Measurements from ENCODE around the gene NENF.

Gene NENF

DNA sequence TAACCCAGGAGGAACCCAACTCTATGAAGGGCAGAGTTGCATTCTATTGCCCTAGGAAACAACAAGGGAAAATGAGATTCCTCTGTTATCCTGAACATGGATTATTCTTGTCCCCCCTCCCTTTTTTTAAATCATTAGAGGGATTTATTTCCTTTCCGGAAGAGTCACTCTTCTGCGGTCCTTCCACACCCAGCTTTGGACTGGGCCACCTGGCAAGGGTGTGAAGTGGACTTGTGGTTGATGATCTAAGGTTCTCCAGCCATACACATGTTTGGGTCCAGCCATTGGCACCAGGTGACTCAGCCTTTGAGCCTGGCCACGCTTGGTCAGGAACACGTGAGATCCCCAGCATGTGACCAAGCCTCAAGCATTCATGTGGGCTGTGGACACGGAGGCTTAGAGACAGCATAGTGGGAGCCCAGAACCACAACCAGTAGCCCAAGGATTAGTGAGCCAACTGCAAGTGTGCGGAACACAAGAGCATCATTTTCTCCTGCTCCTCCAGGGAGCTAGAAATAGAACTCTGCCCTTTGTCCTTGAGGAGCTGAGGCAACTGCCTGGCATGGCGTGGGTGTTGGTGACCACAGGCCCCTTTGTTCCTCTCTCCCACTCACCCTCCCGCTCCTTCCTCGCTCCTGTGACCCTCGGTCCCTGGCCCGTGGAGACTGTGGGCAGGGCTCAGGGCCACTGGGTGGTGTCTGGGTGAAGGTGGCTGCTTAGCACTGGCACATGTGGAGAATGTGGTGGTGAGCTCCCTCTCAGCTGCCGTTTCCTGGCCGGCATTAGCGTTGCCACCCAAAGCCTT, 50.1 kb downstream of the NENF start:
- DNase-seq, result no peak

DNA sequence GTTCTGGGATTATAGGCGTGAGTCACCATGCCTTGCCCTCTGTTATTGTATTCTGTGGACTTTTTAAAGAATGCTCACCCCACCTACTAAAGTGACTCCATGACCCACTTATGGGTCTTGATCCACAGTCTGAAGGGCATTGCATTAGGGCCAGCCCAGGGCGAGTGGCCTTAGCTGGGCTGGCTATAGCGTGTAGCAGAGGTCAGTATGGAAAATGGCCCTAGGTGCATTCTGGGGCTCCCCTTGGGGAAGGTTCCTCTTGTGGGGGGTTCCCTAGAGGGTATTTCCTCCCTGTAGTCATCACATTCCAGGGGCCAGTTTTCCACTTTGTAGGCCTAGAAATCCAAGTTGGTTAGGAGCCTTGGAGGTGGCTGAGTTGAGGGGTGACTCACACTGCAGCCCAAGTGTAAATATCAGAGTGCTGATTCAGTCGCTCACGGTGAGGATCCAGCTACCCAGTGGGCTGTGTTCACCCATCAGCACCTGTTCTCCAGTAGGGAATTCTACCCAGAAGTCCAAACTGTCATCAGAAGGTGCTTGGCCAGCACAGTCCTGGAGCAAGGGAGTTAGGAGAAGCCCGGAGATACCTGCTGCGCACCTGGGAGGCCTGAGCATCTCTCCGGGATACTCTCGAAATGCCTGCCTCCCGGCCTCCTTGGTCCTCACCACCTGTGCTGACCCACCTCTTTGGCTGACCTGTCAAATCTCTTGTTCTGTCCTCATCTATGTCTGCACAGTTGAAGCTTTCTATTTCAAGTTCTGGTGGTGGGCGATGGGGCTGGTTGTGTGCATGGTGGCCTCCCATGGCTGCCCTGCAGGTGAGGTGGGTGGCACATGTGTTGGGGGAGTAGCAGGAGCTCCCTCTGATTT, 52.2 kb downstream of the NENF start:
- DNase-seq, result peak; percentile 58

DNA sequence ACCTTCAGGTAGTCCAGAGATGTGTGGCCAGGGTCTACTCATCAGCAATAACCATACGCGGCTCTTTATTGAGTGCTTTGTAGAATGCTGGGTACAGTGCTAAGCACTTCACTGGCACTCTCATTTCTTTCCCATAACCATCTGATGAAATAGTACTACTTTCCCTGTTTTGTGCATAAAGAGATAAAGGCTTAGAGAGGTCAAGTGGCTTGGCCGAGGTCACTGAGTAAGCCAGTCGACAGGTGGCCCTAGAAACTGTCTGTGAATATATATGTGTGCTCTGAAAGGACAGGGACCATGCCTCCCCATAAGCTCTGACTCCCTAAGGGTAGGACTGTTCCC, 52.8 kb downstream of the NENF start:
- no peak for DNase-seq

DNA sequence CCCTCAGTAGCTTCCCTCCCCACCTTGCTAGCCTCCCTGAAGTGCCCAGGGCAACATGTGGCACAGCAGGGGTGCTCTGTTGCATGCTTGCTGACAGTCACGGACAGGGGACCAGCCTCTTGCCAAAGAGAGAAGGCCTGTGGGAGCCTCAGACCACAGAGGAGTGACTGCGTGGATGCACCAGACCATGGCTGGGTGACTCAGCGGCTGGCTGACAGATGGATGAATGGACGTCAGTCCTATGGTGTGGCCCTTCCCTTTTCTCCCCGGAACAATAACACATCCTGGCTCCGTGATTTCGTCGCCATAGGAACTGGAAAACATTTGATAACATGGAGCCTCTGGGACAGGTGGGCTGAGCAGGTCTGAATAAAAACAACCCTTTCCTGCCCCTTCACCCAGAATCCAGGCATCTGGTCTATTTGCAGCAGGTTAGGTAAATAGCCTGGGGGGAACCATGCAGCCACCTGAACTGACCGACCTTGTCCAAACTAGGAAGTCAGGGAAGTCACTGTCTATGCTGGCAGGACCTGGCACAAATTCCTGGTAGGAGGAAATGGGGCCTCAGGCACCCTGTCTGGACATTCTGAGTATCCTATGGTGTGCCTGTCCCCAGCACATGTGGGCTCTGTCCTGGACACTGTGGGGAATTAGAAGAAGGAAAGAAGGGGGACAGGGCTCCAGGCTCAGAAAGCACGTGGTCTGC, 53.3 kb downstream of the NENF start:
- DNase-seq, result peak; percentile 98

DNA sequence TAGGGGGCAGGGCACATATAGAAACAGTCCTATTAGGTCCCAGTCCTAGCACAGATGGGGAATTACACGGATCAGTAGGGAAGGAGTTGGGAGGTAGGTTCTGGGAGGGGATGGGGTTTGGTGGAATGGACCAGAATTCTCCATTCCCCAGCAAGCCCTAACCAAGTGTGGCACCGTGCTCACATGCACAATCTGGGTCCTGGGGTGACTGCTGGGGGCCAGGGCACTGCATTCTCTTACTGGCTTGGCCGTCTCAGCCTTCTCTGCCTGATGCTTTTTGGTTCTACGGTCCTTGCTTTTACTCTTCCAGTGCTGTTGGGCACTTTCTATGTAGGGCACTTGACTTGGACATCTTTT, 53.9 kb downstream of the NENF start:
- no peak for DNase-seq

DNA sequence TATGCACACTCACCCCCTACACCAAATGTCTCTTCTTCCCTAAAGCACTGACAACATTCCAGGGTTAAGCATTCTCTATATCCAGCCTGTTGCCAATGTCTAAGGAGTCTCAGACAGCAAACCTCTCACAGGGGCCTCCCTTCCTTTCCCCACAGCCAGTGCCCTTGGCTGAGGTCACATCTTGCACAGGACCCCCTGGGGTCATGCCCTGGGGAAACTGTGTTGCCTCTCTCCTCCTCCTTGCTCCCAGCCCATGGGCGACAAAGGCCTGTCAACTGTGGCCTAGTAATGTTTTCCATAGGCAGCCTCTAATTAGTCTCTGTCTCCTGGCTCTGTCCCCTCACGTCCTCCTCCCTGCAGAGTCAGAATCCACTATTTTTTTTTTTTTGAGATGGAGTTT, 54.6 kb downstream of the NENF start:
- DNase-seq, result peak; percentile 67

DNA sequence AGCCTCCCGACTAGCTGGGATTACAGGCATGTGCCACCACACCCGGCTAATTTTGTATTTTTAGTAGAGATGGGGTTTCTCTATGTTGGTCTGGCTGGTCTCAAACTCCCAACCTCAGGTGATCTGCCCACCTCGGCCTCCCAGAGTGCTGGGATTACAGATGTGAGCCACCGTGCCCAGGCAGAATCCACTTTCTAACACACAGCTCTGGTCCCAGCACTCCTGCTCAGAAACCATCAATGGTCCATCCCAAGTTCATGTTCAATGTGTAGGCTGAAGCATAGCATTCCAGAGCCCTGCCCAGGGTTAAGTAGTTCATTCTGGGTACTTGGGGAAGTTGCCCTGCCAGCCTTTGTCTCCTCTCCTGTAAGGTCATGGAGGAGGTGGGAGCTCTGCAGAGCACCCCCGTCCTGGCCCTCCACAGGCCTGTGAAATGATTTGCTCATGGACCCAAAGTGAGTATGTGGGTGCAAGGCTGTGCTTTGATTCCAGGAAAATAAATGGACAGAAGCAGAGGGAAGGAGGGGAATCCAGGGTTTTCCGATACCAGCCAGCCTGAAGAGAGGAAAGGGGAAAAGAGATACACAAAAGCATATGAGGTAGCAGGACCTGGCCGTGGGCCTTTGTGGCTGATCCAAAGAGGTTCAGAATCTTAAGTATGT, 55.2 kb downstream of the NENF start:
- DNase-seq, result peak; percentile 55

DNA sequence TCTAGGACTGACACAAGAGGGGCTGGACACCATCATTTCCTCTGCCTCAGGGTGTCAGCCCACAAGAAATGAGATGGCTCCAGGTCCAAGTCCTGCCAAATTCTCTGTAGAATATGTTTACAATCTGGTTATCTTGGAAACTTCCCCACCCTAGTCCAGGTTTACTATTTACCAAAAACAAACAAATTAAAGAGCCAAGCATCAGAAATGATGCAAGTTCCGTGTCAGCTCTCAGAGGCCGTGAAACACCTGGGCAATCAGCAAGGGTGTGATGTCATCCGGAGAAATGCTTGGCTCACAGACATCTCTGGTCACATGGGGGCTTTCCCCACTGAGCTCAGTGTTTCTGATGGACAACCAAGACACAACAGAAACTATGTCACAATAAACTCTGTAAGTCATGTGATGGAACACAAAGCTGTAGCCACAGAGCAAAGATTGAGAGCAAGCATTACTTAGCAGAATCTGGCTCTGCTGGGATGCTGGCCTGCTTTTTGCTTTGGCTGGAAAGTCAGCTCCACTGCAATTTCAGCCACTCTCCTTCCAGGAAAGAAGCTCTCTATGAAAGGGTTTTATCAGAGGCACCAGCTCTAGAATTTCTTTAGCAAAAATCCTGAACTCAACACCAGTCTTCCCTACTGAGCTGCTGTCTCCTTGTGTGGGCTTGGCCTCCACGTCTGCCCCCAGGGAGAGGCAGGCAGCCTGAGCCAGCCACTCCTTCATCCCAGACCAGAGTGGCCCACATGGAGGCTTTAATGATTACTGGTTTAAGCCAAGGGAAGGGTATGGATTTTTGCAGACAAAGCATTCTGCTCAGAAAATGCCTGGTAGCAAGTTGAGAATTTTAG, 55.9 kb downstream of the NENF start:
- peak; percentile 84 for DNase-seq

DNA sequence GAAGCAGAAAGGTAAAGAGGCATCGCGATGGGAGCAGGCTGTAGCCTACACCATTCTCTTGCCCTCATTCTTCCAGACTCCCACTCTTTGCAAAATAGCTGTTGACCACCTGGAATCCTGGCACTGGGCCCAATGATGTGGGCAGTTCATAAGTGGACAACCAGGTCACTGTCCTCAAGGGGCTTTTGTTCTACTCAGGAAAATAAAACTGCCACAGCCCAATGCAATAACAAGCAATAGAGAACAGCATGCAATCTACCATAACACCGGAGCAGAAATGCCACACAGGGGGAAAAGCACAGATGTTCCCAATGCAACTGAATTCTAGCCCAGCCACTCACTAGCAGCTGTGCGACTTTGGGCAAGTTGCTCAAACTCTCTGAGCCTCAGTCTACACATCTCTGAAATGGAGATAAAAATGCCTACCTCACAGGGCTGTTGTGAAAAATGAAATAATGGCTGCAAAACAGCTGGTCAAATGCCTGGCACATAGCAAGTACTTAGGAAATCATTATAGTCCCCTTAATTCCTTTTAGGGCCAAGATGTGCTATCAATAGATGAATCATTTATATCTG, 56.7 kb downstream of the NENF start:
- no peak for DNase-seq

DNA sequence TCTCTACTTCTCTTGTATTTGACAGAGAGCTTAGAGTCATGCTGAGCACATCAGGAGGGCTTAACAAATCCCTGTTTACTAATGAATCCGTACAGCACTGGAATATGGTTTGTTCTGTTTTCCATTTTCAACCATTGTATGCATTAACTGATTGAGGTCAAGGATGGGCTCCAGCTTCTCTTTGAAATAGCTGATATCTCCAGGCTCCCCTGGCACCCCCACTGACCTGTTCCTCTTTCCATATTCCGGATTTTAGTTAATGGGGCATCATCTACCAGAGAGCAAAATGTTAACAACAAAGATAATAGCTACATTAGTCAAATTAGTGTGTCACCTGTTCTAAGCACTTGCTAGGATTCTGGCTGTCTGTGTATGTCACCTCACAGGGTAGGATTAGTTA, 57.6 kb downstream of the NENF start:
- DNase-seq, result no peak

DNA sequence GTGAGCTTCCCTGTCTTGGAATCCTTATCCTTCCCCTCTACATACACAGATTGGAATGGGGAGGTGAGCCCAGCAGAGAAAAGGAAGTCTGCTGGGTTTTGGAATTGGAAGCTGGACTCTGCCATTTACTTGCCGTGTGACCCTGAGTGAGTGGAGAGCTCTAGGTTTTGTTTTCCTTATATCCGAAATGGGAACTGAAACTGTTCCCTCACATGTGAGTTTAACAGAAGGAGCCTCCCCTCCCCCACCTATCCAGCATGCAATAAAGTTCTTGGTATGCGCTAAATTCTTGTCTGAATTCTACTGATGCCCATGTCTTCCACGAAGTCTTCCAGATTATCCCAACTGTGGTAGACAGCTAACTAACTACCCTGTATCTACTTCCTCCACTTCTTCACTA, 58.7 kb downstream of the NENF start:
- peak; percentile 43 for DNase-seq
